Neural cell (in vitro differentiated cells): ENCODE measurements around the gene GPR26. TPM values are rescaled to one million over a fixed set of nuclear protein-coding genes. Genes with fewer than 3 reads are reported as not detected.

Experiments used
- H2AFZ ChIP-seq: fragments of 200-600, 300-800 bp; sonication (generic), shearing (Covaris generic); 2 replicates; pipeline ENCODE4 v1.6.0; 2014; ENCODE audit warnings: low read depth, mild to moderate bottlenecking, antibody characterized with exemption, low read length, moderate library complexity
- H3F3A ChIP-seq: fragments of 200-600 bp; shearing (Covaris generic); 2 replicates; pipeline ENCODE4 v1.6.1; 2016; ENCODE audit warnings: mild to moderate bottlenecking, moderate library complexity, mixed read lengths, antibody characterized with exemption, low read length; ENCODE audit not compliant: insufficient read depth, poor library complexity, severe bottlenecking
- H3K27ac ChIP-seq: fragments of 200-600, 300-800 bp; sonication (generic), shearing (Covaris generic); 2 replicates; pipeline ENCODE4 v1.5.1; 2014; ENCODE audit warnings: mild to moderate bottlenecking, low read length, moderate library complexity
- H3K27me3 ChIP-seq: fragments of 300-800, 200-600 bp; sonication (generic), shearing (Covaris generic); 2 replicates; pipeline ENCODE4 v1.6.0; 2014; ENCODE audit warnings: mild to moderate bottlenecking, low read depth, low read length, moderate library complexity; ENCODE audit not compliant: insufficient read depth
- H3K36me3 ChIP-seq: fragments of 300-800, 200-600 bp; sonication (generic), shearing (Covaris generic); 2 replicates; pipeline ENCODE4 v1.5.1; 2014; ENCODE audit warnings: mild to moderate bottlenecking, antibody characterized with exemption, low read length, moderate library complexity; ENCODE audit not compliant: insufficient read depth
- H3K4me2 ChIP-seq: fragments of 300-800, 200-600 bp; sonication (generic), shearing (Covaris generic); 2 replicates; pipeline ENCODE4 v1.6.0; 2014; ENCODE audit warnings: mild to moderate bottlenecking, low read length
- H3K4me3 ChIP-seq: fragments of 300-800, 200-600 bp; sonication (generic), shearing (Covaris generic); 2 replicates; pipeline ENCODE4 v1.5.1; 2014; ENCODE audit warnings: mild to moderate bottlenecking, low read length, moderate library complexity
- H3K79me2 ChIP-seq: fragments of 200-600 bp; shearing (Covaris generic); replicated peaks from 2 replicates; pipeline ENCODE4 v1.6.0; 2014; ENCODE audit warnings: mild to moderate bottlenecking, low read length, moderate library complexity; ENCODE audit not compliant: insufficient read depth
- H3K9ac ChIP-seq: fragments of 300-800, 200-600 bp; sonication (generic), shearing (Covaris generic); 2 replicates; pipeline ENCODE4 v1.6.1; 2016; ENCODE audit warnings: mild to moderate bottlenecking, low read length, mixed read lengths
- H3K9me2 ChIP-seq: fragments of 200-600 bp; shearing (Covaris generic); 2 replicates; pipeline ENCODE4 v1.6.1; 2016; ENCODE audit warnings: mild to moderate bottlenecking, low read length, mixed read lengths; ENCODE audit not compliant: insufficient read depth
- H3K9me3 ChIP-seq: fragments of 200-600, 300-800 bp; sonication (generic), shearing (Covaris generic); 2 replicates; pipeline ENCODE4 v1.6.1; 2016; ENCODE audit warnings: mild to moderate bottlenecking, mixed run types, low read length, moderate library complexity, mixed read lengths
- H4K20me1 ChIP-seq: fragments of 200-600 bp; shearing (Covaris generic); 2 replicates; pipeline ENCODE4 v1.6.1; 2016; ENCODE audit warnings: mild to moderate bottlenecking, mixed run types; ENCODE audit not compliant: insufficient read depth
- CTCF ChIP-seq: fragments of 450-650 bp; IDR thresholded peaks from 2 replicates; pipeline ENCODE4 v1.5.1; 2014; ENCODE audit warnings: antibody characterized with exemption, mild to moderate bottlenecking, moderate library complexity; ENCODE audit not compliant: poor library complexity, severe bottlenecking
- EP300 ChIP-seq: fragments of 450-650 bp; conservative IDR thresholded peaks from 2 replicates; pipeline ENCODE4 v1.6.1; 2014; ENCODE audit warnings: antibody characterized with exemption, mild to moderate bottlenecking, moderate library complexity; ENCODE audit not compliant: poor library complexity, severe bottlenecking
- EZH2 ChIP-seq: fragments of 200-600, 300-800 bp; shearing (Covaris generic), sonication (generic); IDR thresholded peaks from 2 replicates; pipeline ENCODE4 v1.6.1; 2014; ENCODE audit warnings: antibody characterized with exemption, low read length, borderline replicate concordance, mild to moderate bottlenecking; ENCODE audit not compliant: insufficient read depth, poor library complexity, severe bottlenecking
- MXI1 ChIP-seq: fragments of 450-650 bp; conservative IDR thresholded peaks from 2 replicates; pipeline ENCODE4 v1.6.1; 2014; ENCODE audit warnings: antibody characterized with exemption, mild to moderate bottlenecking; ENCODE audit not compliant: poor library complexity, severe bottlenecking
- POLR2AphosphoS5 ChIP-seq: IDR thresholded peaks from 2 replicates; pipeline ENCODE4 v1.6.1; 2012
- RAD21 ChIP-seq: fragments of 450-650 bp; conservative IDR thresholded peaks from 2 replicates; pipeline ENCODE4 v1.6.1; 2014; ENCODE audit warnings: antibody characterized with exemption, mild to moderate bottlenecking, moderate library complexity
- REST ChIP-seq: IDR thresholded peaks from 2 replicates; pipeline ENCODE4 v1.6.1; 2012; ENCODE audit warnings: borderline replicate concordance
- SMC3 ChIP-seq: fragments of 450-650 bp; conservative IDR thresholded peaks from 2 replicates; pipeline ENCODE4 v1.6.1; 2014; ENCODE audit warnings: antibody characterized with exemption, mild to moderate bottlenecking, moderate library complexity; ENCODE audit not compliant: poor library complexity
- TAF1 ChIP-seq: IDR thresholded peaks from 2 replicates; pipeline ENCODE4 v1.6.1; 2012; ENCODE audit warnings: low read depth
- polyA plus RNA-seq: library from polyadenylated mRNA; depleted of rRNA; stranded (reverse); fragments of >200 nt; gene quantifications from 2 replicates; pipeline ENCODE4 v1.2.3, GENCODE V29; 2014

Gene GPR26
- polyA plus RNA-seq, 1 donor from 2014 or later, result 8.1 TPM

- H3K4me3 ChIP-seq, result no peak overlapping the region
- no peaks in the 10 kb centered on the region for H3K36me3 ChIP-seq
- no peak overlapping the region for H2AFZ ChIP-seq
- no peaks in the 10 kb centered on the region for H3K79me2 ChIP-seq
- TF ChIP-seq CTCF, result no peak
- no peak for TF ChIP-seq TAF1
- TF ChIP-seq REST, result no peak
- no peak for TF ChIP-seq EZH2
- no peak for TF ChIP-seq POLR2AphosphoS5
- no peak for TF ChIP-seq MXI1
- TF ChIP-seq RAD21, result no peak
- no peak for TF ChIP-seq SMC3
- no peak for TF ChIP-seq EP300
- H3F3A ChIP-seq, result no peaks in the 10 kb centered on the region
- H4K20me1 ChIP-seq, result no peaks in the 10 kb centered on the region
- H3K9me3 ChIP-seq, result no peaks in the 10 kb centered on the region
- H3K9me2 ChIP-seq, result no peaks in the 10 kb centered on the region
- H3K4me2 ChIP-seq, result no peak overlapping the region
- no peak overlapping the region for H3K27ac ChIP-seq
- H3K9ac ChIP-seq, result no peak overlapping the region
- peaks cover 15% of the 10 kb centered on the region for H3K27me3 ChIP-seq
Measured at GRCh38 chr10:123619067-123619855, 46.9 kb upstream of the GPR26 start.

DNA sequence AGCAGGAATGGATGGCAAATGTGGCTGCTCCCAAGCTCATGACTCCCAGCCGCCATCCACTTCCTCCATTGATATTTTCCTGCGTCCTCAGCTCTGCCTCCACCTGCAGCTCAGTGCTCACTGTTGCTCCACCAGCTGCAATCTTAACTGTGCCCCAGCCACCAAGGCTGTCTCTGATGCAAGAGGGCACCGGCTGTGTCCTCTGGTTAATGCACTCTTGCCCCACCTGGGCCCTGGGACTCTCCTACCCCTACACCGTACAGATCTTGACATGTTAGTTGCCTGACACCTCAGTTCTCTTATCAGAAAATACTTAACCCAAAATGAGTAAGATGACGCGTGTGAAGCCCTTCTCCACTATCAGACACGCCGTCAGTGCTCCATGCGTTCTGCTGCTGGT is 45.5 kb upstream of the GPR26 start:
- Histone ChIP-seq H2AFZ (no peak overlapping the region), H3F3A (no peaks in the 10 kb centered on the region), H3K36me3 (no peaks in the 10 kb centered on the region), H3K79me2 (no peaks in the 10 kb centered on the region), H3K9ac (no peak overlapping the region), H3K9me3 (no peaks in the 10 kb centered on the region), H3K27ac (no peak overlapping the region), H3K4me2 (no peak overlapping the region), H3K4me3 (no peak overlapping the region), H4K20me1 (no peaks in the 10 kb centered on the region), H3K9me2 (no peaks in the 10 kb centered on the region), H3K27me3 (peaks cover 4% of the 10 kb centered on the region)
- TF ChIP-seq REST (no peak), EZH2 (no peak), EP300 (no peak), RAD21 (no peak), SMC3 (no peak), POLR2AphosphoS5 (no peak), TAF1 (no peak), MXI1 (no peak), CTCF (no peak)
